Stimulated activated CD4-positive, alpha-beta T cell treated with anti-CD3 and anti-CD28 coated beads, Interleukin-12 subunit alpha, Interleukin-12 subunit beta, amount 100 ng/mL, for 24 hours (primary cell): ENCODE measurements around the gene SDR39U1.

Experiments used
- DNase-seq, 2 experiments: peaks; one replicate each; pipeline ENCODE4 v3.0.0-alpha.2; 2020; ENCODE audit warnings: low read depth in 2 of 2

SDR39U1 gene

GRCh38 chr14:24390701-24391468 lies 51.7 kb downstream of the SDR39U1 start:
- DNase-seq, result no peak
